HG03064 (cell line): ENCODE results near the gene PIGQ.

Experiments
- ATAC-seq: cut with Tn5 transposase; IDR thresholded peaks from one replicate; pipeline ENCODE4 v1.9.1; 2021; ENCODE audit warnings: low read depth; ENCODE audit not compliant: unreplicated experiment

The PIGQ gene

DNA sequence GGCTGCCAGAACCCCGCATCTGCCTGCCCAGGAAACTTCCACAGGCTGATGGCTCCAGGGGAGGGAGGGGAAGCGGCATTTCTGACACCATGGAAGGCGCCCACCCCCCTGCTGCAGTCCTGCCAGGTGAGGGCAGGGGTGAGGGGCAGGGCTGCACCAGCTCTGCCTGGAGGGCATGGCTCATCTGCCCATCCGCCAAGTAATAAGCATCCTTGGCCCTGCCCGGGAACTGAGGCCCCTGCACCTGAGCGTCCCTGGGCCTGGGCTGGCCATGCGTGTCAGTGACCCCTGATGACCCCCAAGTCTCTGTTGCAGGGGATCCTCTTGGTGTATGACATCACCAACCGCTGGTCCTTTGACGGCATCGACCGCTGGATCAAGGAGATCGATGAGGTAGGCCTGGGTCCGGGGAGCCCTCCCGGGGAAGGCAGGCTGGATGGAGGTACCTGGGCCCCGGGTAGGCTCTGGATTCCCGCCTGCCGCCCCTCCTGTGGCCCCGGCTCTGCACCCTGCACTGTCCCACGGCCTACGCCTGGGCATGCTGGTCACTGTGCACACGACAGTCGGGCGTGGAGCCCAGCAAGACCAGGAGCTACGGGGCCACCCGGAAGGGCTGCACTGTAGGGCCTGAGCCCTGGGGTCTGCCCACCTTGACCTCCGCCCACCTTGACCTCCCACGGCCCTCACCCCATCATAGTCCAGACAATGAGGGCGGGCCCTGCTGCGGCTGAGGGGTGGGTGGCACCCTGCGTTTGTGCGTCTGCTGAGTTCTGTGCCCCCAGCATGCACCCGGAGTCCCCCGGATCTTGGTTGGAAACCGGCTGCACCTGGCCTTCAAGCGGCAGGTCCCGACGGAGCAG, 55.6 kb downstream of the PIGQ start:
- ATAC-seq, result no peak

GRCh38 chr16:625977-626765, 56.4 kb downstream of the PIGQ start:
- no peak for ATAC-seq

DNA sequence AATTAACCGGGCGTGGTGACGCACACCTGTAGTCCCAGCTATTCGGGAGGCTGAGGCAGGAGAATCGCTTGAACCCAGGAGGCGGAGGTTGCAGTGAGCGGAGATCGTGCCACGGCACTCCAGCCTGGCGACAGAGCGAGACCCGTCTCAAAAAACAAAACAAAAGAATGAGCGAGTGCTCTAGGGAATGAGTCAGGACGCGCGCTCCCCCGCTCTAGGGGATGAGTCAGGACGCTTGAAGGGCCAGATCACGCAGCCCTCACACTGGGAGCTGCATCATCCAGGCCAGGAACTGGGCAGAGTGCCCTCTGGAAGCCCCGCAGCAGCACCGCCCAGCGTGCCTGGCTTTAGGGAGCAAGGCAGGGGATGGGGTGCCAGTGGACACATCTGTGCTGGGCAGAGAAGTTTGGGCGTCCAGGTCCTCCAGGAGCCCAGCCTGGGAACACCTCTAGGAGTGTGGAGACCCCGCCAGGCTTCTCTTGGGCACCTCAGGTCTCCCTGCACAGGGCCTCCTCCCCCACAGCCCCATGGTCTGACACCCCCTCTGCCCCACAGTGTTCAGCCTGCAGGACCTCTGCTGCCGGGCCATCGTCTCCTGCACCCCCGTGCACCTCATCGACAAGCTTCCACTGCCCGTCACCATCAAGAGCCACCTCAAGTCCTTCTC, 57.2 kb downstream of the PIGQ start:
- no peak for ATAC-seq

- no peak for ATAC-seq
Measured at GRCh38 chr16:627454-628239, 57.9 kb downstream of the PIGQ start.

DNA sequence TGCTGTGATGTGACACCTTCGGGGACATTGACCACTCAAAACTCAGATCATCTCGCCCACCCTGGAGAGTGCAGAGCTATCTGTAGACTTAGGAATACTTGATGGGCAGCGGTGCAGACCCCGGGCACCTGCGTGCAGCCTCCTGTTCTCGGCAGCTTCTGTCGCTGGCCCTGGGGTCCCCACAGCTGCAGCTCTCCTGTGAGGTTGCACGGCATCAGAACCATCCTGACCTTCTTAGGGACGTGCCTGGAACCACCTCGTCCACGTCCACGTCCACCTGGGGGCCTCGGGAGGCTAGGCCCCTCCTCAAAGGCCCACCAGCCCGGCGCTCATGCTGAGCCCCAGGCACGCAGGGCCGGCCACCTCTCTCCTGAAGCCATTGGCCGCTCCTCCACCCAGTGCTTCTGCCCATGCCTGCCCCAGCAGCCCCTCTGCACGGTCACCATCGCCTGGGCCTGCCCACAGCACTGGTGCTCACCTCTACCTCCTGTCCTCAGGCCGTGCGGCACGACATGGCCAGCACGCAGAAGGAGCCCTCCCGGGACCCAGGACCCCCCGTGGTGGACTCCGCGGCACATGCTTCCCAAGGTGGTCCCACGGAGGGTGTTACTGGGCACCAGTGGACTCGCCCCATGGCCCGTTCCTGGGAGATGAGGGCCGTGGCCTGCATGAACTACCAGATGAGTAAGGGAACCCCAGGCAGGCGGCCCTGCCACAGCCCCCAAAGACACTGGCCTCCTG, 58.7 kb downstream of the PIGQ start:
- ATAC-seq, result no peak

GRCh38 chr16:629185-629832, 59.5 kb downstream of the PIGQ start:
- no peak for ATAC-seq

DNA sequence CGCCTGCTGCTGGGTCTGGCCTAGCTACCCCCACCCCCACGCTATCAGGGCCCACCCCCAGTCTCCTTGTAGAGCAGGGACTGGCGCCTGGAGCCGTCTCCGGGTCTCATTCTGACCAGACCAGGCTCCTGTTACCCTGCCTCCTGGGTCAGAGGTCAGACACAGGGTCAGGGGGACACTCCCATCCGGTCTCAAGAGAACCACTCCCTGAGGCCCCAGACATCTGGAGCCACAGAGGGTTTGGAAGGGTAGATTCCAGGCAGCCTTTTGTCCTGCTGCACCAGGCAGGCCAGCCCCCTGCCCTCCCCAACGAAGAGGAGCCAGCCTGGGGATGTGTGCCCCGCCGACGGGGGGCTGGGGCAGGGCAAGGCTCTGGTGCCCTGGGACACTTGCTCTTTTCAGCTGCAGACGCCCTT, 60.1 kb downstream of the PIGQ start:
- no peak for ATAC-seq

GRCh38 chr16:630249-630814, 60.6 kb downstream of the PIGQ start:
- no peak for ATAC-seq

DNA sequence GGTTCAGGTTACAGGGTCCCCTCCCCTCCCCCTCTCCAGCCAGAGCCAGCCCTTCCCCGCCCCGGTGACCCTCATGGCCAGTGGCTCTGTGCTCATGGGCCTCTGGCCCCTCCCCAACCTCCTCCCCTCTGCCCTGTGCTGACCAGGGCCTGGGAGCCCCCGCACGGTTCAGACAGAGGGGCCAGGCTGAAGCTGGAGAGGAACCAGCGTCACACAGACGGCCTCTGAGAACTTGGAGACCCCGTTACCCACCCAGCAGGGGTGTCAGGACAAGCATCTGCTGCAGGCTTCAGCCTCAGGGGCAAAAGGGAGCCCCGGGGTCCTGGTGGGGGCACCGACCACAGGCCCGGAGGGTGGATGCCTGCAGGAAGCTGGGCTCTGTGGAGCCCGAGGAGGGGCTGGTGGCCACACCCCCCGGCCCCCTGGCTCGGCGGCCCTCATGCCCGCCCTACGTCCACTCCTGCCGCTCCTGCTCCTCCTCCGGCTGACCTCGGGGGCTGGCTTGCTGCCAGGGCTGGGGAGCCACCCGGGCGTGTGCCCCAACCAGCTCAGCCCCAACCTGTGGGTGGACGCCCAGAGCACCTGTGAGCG, 61.1 kb downstream of the PIGQ start, which contains the start of gene WFIKKN1:
Gene WFIKKN1 (plus strand): TSS at position 171 of the 591 bp plus-strand sequence. CDS start 269 bp downstream, at position 440.
- ATAC-seq, result no peak

DNA sequence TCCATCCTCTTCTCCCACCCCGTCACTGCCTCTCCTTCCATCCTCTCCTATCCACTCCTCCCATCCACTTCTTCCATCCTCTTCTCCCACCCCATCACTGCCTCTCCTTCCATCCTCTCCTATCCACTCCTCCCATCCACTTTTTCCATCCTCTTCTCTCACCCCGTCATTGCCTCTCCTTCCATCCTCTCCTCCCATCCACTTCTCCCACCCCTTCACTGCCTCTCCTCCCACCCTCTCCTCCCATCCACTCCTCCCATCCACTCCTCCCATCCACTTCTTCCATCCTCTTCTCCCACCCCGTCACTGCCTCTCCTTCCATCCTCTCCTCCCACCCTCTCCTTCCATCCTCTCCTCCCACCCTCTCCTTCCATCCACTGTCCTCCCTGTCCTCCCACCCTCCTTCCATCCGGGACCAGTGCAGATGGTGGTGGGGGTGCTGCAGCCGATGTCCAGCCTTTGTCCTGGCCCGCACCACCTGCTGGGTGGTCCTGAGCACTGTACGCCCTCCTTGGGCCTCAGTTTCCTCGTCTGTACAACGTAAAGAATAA, 62.1 kb downstream of the PIGQ start:
- ATAC-seq, result no peak

DNA sequence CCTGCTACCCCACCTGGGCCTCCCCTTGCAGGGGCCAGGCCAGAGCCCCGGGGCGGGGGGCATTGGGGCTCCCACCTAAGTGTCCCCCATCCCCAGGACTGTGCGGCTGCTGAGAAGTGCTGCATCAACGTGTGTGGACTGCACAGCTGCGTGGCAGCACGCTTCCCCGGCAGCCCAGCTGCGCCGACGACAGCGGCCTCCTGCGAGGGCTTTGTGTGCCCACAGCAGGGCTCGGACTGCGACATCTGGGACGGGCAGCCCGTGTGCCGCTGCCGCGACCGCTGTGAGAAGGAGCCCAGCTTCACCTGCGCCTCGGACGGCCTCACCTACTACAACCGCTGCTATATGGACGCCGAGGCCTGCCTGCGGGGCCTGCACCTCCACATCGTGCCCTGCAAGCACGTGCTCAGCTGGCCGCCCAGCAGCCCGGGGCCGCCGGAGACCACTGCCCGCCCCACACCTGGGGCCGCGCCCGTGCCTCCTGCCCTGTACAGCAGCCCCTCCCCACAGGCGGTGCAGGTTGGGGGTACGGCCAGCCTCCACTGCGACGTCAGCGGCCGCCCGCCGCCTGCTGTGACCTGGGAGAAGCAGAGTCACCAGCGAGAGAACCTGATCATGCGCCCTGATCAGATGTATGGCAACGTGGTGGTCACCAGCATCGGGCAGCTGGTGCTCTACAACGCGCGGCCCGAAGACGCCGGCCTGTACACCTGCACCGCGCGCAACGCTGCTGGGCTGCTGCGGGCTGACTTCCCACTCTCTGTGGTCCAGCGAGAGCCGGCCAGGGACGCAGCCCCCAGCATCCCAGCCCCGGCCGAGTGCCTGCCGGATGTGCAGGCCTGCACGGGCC, 62.9 kb downstream of the PIGQ start:
- ATAC-seq, result no peak

DNA sequence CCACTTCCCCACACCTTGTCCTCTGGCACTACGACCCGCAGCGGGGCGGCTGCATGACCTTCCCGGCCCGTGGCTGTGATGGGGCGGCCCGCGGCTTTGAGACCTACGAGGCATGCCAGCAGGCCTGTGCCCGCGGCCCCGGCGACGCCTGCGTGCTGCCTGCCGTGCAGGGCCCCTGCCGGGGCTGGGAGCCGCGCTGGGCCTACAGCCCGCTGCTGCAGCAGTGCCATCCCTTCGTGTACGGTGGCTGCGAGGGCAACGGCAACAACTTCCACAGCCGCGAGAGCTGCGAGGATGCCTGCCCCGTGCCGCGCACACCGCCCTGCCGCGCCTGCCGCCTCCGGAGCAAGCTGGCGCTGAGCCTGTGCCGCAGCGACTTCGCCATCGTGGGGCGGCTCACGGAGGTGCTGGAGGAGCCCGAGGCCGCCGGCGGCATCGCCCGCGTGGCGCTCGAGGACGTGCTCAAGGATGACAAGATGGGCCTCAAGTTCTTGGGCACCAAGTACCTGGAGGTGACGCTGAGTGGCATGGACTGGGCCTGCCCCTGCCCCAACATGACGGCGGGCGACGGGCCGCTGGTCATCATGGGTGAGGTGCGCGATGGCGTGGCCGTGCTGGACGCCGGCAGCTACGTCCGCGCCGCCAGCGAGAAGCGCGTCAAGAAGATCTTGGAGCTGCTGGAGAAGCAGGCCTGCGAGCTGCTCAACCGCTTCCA, 63.7 kb downstream of the PIGQ start:
- ATAC-seq, result no peak
